ENCODE results near the gene FYB1. TPM values are rescaled to one million over a fixed set of nuclear protein-coding genes. Genes with fewer than 3 reads are reported as not detected.

The FYB1 gene
- total RNA-seq, 1 donor from 2014 or later: 74.1 TPM

DNA sequence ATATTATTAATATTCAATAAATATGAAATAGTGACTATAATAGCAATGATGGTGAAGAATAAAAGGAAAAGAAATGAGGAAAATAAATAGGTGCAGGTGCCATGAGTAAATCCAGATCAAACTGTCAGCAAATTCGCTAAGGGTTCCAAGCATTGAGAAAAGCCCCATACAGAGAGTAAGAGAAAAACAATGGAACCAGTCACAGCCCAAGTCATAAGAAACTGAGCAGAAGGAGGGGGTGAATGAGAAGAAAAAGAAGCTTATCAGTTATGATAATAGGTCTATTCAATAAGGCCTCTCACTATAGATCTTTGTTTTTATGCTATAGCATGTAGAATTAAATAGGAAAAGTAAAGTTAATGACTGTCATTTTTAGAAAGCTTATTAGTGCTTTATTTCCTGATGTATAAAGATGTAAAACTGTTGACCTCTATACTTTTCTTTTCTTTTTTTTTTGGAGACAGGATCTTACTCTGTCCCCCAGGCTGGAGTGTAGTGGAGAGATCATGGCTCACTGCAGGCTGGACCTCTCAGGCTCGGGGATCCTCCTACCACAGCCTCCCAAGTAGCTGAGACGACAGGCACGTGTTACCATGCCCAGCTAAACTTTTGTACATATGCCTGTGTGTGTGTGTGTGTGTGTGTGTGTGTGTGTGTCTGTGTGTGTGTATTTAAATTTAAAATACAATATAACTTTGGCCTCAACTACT, 72.4 kb downstream of the FYB1 start:
- Histone ChIP-seq H3K36me3 (no peaks in the 10 kb centered on the region), H3K4me1 (no peaks in the 10 kb centered on the region), H3K27ac (no peak overlapping the region), H3K9me3 (no peaks in the 10 kb centered on the region), H3K27me3 (no peaks in the 10 kb centered on the region), H3K4me3 (no peak overlapping the region)
- TF ChIP-seq, protein P1, sequence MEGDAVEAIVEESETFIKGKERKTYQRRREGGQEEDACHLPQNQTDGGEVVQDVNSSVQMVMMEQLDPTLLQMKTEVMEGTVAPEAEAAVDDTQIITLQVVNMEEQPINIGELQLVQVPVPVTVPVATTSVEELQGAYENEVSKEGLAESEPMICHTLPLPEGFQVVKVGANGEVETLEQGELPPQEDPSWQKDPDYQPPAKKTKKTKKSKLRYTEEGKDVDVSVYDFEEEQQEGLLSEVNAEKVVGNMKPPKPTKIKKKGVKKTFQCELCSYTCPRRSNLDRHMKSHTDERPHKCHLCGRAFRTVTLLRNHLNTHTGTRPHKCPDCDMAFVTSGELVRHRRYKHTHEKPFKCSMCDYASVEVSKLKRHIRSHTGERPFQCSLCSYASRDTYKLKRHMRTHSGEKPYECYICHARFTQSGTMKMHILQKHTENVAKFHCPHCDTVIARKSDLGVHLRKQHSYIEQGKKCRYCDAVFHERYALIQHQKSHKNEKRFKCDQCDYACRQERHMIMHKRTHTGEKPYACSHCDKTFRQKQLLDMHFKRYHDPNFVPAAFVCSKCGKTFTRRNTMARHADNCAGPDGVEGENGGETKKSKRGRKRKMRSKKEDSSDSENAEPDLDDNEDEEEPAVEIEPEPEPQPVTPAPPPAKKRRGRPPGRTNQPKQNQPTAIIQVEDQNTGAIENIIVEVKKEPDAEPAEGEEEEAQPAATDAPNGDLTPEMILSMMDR (IDR thresholded peaks at IDR 0.05): no peak
- intact Hi-C loops (cut with DNase I): no loop called here
- no peak for DNase-seq (ENCODE audit: low spot score in 2 of 2)

DNA sequence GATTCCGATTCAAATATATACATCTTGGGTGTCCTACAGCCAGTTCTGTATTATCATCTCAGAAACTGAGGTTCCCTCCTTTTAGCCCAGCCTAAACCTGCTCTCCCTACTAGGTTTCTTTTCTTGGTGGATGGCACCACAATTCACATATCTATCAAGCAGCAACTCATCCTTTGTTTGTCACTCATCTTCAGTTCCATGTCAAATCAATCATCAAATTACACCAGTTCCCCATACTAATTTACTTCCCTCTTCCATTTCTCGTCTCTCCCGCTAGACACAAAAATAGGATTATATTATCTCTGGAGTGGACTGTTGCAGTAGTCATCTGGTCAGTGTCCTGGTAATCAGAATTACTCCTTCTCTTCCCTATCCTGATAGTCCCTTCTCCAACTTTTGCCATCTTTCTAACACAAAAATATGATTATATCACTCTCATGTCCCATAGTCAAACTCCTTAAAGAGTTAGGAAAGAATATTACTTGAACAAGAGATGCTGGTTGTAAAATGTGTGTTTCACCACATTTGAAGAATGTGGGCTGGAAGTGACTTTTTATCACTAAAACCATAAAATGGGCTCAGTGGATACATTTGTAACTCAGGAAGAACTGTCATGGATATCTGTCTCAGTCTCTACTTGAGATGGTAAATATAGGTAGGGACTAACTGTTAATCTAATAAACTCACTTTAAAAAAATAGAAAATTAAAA, 76.1 kb downstream of the FYB1 start:
- Histone ChIP-seq H3K4me3 (no peak overlapping the region), H3K27me3 (no peaks in the 10 kb centered on the region), H3K4me1 (no peaks in the 10 kb centered on the region), H3K9me3 (no peaks in the 10 kb centered on the region), H3K36me3 (no peaks in the 10 kb centered on the region), H3K27ac (no peak overlapping the region)
- no peak for DNase-seq (ENCODE audit: low spot score in 2 of 2)
- intact Hi-C loops (cut with DNase I): no loop called here
- TF ChIP-seq, protein P1 (IDR thresholded peaks at IDR 0.05): no peak

DNA sequence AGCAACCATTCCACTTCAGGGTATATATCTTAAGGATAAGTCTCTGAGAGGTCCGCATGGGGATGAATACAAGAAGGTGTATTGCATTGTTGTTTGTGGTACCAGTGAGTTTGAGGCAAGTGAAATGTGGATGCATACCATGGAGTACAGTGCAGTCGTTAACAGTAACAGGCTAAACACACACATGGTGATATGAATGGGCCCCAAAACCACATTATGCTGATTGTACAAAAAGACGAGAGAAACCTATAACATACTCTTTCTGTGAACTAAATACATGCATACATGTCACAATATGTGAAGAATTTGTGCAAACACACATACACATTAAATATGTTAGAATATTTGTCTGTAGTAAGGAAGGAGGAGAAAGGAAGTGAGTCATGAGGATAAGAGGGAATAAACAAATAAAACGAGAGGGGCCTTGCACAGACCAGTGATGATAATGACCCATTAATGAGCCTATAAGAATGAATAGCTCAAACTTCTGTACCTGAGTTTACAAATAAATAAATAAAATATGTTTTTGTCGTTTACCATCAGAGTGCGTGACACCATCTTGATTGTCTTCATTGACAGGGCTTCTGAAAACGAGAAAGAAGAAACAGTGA, 78.7 kb downstream of the FYB1 start:
- H3K27me3 ChIP-seq: no peaks in the 10 kb centered on the region
- H3K4me3 ChIP-seq: no peak overlapping the region
- H3K27ac ChIP-seq: no peak overlapping the region
- DNase-seq (ENCODE audit: low spot score in 2 of 2): no peak
- TF ChIP-seq, protein P1 (IDR thresholded peaks at IDR 0.05): no peak
- intact Hi-C loops (cut with DNase I): no loop called here
- no peaks in the 10 kb centered on the region for H3K36me3 ChIP-seq
- no peaks in the 10 kb centered on the region for H3K4me1 ChIP-seq
- H3K9me3 ChIP-seq: no peaks in the 10 kb centered on the region

DNA sequence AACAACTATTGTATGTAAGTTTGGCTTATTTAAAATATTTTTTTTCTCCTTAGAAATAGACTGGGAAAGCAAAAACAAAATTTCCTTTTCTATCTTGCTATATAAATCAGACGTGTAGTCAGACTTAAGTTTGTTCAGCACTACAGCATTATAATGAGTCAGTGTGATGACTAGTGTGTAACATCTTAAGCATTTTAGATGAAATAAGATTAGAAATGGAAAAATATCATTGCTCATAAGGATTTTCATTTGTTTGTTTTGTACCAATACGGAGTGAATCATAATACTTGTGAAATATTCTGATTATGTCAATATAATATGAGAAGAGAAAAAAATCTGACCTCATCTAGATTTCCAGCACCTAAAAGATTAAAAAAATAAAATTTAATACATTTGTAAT, 80.5 kb downstream of the FYB1 start:
- Histone ChIP-seq H3K27ac (no peak overlapping the region), H3K27me3 (no peaks in the 10 kb centered on the region), H3K36me3 (no peaks in the 10 kb centered on the region), H3K4me1 (no peaks in the 10 kb centered on the region), H3K4me3 (no peak overlapping the region), H3K9me3 (no peaks in the 10 kb centered on the region)
- intact Hi-C loops (cut with DNase I): no loop called here
- TF ChIP-seq, protein P1 (IDR thresholded peaks at IDR 0.05): no peak
- no peak for DNase-seq (ENCODE audit: low spot score in 2 of 2)

DNA sequence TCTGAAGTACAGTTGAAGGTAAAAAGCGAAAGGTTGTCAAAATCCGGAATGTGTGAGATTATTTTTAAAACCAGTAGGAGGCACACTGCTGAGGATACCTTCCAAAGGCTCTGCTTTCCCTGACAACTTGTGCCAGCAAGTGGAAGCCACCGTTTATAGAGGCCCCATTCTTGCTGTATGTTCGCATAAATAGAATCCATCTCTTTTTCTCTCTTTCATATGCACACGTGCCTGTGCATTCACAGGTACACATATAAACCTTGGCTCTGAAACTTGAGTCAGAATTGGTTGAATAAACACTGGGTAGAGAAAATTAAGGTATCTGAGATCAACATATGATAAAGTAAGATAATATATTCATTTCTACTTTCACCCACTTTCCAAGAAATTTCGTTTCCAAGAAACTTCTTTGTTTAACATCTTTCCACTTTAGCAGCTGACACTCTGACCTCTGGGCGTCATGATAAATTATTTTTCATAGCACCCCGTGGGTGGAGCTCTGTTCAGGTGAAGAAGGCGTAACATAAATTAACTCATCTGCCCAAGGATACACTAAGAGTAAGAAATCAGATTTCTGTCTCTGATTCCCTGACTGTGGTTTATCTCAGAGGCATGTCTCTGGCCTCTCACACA, 81.4 kb downstream of the FYB1 start:
- Histone ChIP-seq H3K9me3 (no peaks in the 10 kb centered on the region), H3K36me3 (no peaks in the 10 kb centered on the region), H3K4me3 (no peak overlapping the region), H3K4me1 (no peaks in the 10 kb centered on the region), H3K27me3 (no peaks in the 10 kb centered on the region), H3K27ac (no peak overlapping the region)
- intact Hi-C loops (cut with DNase I): no loop called here
- DNase-seq (ENCODE audit: low spot score in 2 of 2): no peak
- TF ChIP-seq, protein P1 (IDR thresholded peaks at IDR 0.05): no peak
